NCI-H2107 treated with DMSO at 0.1 percent for 48 hours (cell line): ENCODE results near the gene ALG9.
"Not testable (repeated sequence)": the region's sequence is repeated elsewhere in the genome, so short reads cannot be mapped to it uniquely, and the experiment has no call there.

Experiments used
- DNase-seq: peaks from one replicate; lab custom pipeline; 2025; ENCODE audit not compliant: unreplicated experiment; lab: John Stamatoyannopoulos, UW

ALG9 gene

DNA sequence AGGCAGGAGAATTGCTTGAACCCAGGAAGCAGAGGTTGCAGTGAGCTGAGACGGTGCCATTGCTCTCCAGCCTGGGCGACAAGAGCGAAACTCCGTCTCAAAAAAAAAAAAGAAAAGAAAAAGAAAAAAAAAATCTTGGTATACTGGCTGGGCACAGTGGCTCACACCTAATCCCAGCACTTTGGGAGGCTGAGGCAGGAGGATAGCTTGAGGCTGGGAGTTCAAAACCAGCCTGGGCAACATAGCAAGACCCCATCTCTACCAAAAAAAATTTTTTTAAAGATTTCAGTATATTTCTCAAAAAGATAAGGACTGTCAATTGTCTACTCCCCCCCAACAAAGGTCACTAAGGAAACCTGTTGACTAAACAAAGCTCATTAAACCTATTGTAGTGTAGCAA is 13.7 kb upstream of the ALG9 start:
- DNase-seq = not testable (repeated sequence)

DNA sequence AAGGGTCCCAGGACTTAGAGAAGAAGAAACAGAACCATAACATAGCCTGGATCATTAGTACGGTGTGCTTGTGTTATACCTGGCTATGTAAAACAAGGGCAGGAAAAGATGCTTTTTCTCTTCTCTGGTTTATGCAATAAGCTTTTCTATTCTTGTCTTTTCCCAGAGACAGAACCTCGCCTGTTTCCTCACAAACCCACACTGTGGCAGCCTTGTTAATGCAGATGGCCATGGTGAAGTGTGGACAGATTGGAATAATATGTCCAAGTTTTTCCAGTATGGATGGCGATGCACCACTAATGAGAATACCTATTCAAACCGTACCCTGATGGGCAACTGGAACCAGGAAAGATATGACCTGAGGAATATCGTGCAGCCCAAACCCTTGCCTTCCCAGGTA is 10.8 kb upstream of the ALG9 start:
- no peak for DNase-seq

DNA sequence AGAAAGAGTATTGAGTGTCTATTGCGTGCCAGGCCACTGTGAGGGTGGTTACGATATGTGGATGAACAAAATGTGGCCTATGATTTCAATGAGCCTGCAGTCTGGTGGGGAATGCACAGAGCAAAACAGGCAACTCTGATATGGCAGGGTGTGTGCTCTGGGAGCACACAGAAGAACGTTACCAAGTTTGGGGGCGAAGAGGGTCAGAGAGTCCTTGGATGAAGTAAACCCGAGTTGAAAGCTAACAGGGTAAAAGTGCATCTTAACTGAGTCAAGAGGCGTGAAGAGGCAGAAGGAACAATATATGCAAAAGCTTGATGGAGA is 8.2 kb upstream of the ALG9 start:
- no peak for DNase-seq

- peak; percentile 94 for DNase-seq
Measured at GRCh38 chr11:111878849-111879636, 7.7 kb upstream of the ALG9 start, which contains the start of the genes CFAP68 and FDXACB1. Gene CFAP68 (plus strand): TSS chr11:111879541. CDS start chr11:111879561, 20 bp downstream. Gene FDXACB1 (minus strand): TSS chr11:111879165. CDS start chr11:111879132, 33 bp downstream.

- peak; percentile 44 for DNase-seq
Measured at GRCh38 chr11:111878385-111878848, 7.0 kb upstream of the ALG9 start.

- DNase-seq = no peak
Measured at GRCh38 chr11:111871693-111872161, 346 bp upstream of the ALG9 start.

DNA sequence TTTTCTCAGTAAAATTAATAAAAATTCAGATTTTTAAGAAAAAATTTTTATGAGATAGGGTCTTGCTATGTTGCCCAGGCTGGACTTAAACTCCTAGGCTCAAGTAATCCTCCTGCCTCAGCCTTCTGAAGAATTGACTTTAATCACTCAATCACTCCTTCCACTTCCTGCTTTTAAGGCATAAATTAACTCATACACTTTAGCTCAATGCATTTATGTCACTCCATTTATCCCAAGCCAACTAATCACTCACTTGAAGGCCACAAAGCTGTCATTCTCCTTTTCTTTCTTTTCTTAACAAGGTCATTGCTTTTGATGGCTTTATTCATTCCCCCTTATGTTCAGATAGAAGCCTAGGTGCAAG is 877 bp downstream of the ALG9 start:
- no peak for DNase-seq

DNA sequence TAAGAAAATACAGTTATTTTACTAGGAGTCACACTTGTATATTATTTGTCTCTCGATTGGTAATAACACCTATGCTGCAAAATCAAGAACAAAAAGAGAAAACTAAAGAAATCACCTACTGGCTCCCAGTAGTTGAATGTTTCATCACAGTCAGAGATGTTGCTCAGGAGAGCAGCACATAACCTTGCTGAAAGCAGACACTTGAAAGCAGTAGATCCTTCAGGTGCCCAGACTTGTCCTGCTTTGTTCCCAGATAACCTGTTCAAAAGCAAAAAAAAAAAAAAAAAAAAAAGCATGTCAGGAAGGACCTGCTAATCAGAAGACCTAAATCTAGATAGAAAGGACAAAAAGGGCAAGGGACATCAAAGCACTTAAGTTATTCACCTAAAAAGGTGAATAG is 1.3 kb downstream of the ALG9 start:
- no peak for DNase-seq

DNA sequence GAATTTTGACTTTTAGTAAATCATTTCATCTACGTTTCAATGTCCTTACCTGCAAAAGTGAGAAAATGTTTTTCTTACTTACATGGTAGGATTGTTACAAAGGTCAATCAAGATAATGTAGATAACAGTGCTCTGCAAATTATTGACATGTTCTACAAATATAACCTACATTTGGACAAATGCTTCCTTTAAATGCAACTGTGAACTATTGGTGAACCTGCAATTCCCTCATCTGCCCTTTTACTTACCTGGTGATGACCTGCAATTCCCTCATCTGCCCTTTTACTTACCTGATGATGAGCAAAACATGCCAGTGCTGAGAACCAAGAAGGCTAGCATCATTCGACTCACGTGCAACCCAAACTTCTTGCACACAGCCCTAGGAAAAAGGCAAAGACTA is 11.1 kb downstream of the ALG9 start:
- DNase-seq = no peak

- DNase-seq = no peak
Measured at GRCh38 chr11:111855506-111855905, 15.9 kb downstream of the ALG9 start.

GRCh38 chr11:111852103-111852502 is 19.3 kb downstream of the ALG9 start:
- no peak for DNase-seq

GRCh38 chr11:111851636-111852035 is 19.7 kb downstream of the ALG9 start:
- DNase-seq = no peak

DNA sequence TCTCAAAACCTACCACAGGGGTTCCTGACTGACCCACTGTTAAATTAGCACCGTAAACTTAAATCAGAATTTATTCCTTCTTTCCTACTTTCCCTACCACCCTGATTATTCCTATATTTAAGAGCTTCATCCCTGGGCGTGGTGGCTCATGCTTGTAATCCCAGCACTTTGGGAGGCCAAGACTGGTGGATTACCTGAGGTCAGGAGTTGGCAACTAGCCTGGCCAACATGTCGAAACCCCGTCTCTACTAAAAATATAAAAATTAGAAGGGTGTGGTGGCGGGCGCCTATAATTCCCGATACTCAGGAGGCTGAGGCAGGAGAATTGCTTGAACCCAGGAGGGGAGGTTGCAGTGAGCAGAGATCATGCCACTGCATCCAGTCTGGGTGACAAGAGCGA is 20.3 kb downstream of the ALG9 start:
- DNase-seq = no peak

DNA sequence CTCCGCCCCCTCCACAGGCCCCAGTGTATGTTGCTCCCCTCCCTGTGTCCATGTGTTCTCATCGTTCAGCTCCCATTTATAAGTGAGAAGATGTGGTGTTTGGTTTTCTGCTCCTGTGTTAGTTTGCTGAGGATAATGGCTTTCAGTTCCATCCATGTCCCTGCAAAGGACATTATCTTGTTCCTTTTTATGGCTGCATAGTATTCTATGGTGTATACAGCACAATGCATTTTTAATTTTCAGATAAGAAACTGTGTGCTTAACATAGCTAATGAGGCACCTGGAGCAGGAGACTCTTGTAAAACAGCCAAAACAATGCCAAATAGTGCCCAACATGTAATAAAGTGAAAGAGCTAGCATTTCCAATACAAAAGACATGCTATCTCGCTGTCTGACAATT is 21.8 kb downstream of the ALG9 start:
- DNase-seq = no peak

GRCh38 chr11:111846636-111847035 is 24.7 kb downstream of the ALG9 start:
- DNase-seq = no peak

- DNase-seq = no peak
Measured at GRCh38 chr11:111846063-111846462, 25.3 kb downstream of the ALG9 start.

- DNase-seq = no peak
Measured at GRCh38 chr11:111845276-111846028, 25.9 kb downstream of the ALG9 start.

GRCh38 chr11:111843661-111844060 is 27.7 kb downstream of the ALG9 start:
- no peak for DNase-seq

DNA sequence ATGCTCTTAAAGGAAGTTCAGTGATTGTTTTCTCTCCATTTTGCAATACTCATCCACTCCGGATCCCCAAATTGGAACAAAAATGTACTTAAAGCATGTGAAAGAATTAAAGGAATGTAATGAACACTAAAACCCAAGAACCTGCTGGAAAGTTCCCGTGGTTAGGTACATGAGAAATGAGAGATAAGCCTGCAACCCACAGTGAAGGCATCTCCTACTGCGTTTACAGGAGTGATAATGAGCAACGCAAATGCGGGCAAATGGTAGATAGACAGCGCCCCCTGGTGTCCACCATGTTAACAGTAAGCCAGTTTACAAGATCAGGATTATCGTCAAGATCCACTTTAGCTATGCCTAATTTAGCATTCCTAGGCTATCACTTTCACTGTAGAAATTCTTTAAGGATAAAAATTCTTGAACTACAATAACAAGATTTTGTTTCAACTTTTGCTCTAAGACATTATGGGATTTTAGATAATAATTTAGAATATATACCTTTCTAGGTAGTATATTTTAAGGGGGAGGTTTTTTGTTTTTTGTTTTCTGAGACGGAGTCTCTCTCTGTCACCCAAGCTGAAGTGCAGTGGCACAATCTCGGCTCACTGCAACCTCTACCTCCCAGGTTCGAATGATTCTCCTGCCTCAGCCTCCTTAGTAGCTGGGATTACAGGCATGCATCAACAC is 29.9 kb downstream of the ALG9 start:
- DNase-seq = peak; percentile 58

- no peak for DNase-seq
Measured at GRCh38 chr11:111840143-111840542, 31.2 kb downstream of the ALG9 start.

GRCh38 chr11:111838054-111838453 is 33.3 kb downstream of the ALG9 start:
- no peak for DNase-seq
